H54 (cell line): ENCODE data around the gene LPCAT4.

Experiments
- DNase-seq: peaks from one replicate; pipeline ENCODE4 v3.0.0; 2011; ENCODE audit warnings: low spot score, mixed read lengths; ENCODE audit not compliant: insufficient read length
- FAIRE-seq: peaks from 3 replicates; lab custom pipeline; 2011; peaks lifted over from hg19 to GRCh38; lab: Jason Lieb, UNC
- POLR2A ChIP-seq: IDR thresholded peaks from 2 replicates; pipeline ENCODE4 v1.6.1; 2011; ENCODE audit warnings: low read depth, mild to moderate bottlenecking, low read length

LPCAT4 gene

GRCh38 chr15:34336991-34337556, 29.9 kb downstream of the LPCAT4 start:
- DNase-seq = no peak
- no peak for TF ChIP-seq POLR2A
- FAIRE-seq = no peak

DNA sequence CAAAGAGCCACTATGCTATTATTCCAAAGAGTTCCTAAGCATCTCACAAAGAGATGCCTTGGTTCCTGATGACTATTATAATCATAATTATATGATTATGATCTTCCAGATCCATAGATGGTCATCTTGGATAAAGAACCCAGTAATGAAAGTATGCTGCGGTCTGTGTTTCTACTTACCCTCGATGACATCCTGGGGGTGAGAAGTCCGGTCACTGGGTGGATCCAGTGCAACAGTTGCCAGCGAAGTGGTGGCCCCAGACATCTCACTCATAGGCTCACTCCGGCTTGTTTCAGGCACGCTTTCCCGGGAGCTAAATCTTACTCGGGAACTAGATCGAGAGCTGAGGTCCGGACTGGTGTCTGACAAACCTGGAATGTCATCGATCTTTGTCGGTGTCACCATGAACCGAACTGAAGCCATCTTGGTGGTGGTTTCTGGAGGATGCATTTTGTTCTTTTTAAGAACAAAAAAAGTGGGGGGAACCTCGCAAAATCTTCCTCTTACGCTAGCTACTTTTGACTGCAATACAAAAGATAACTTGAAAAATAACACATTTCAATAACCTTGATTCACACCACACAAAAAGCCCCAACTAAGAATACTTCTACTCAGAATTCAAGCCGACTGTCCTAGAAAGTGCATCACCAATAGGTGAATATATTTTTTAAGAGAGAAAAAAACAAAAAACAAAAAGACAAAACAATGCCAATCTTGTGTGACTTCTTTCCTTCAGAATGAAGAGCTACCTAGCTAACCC, 30.6 kb downstream of the LPCAT4 start:
- TF ChIP-seq POLR2A = no peak
- FAIRE-seq = no peak
- no peak for DNase-seq

DNA sequence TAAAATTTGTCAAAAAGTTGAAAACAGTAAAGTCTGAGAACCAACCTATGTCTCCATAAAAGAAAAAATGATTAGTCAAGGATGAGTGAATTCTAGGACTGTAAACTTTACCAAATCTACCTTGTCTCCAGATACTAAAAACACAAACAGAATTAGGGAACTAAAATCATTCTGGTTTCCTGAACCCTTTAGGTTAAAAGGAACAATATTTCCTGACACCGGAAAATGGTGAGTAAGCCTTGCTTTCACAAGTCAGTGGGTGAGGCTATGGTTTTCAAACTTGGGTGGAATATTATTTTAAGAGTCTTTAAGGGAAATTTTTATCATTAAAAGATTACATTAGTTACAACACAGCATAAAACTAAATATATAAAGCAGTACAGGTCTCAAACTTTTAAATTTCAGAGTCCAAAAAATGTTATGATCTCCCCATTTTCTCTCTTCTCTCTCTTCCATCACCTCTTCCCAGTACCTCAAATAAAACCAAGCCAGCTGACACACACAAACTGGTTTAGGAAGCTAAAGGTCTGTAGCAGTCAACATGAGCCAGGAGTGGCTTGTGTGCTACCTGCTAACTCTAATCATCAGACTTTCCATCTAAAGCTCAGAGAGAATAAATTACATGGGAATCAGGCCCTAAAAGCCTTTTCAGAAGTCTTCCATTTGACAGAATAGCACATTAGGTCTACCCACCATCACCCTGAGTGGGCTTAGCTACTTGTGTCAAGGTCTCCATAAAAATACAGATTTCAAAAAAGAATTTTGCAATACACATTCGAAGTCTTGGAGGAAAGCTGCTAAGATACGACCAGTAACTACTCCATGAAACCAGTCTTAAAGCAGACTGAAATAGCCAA, 31.6 kb downstream of the LPCAT4 start:
- FAIRE-seq = peak; percentile 70
- no peak for TF ChIP-seq POLR2A

DNA sequence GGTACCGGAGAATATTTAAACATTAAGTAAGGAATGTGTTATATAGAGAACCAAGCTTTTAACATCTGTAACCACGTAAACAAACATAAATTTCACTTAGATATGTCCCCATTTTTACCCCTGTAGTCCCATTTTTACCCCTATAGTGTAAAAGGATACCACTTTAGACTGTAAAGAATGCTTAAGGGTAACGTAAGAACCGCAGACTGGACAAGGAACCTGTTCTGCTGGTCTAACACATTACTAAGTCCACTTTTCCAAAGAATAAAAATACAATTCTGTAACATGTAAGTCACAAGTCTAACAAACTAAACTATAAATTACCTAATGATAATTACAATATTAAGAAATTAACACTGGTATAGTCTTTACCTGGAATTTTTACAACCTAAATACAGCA, 32.3 kb downstream of the LPCAT4 start:
- TF ChIP-seq POLR2A = no peak
- no peak for FAIRE-seq

More for the DNA sequence above, 31.6 kb downstream of the LPCAT4 start:
- DNase-seq = no peak

DNA sequence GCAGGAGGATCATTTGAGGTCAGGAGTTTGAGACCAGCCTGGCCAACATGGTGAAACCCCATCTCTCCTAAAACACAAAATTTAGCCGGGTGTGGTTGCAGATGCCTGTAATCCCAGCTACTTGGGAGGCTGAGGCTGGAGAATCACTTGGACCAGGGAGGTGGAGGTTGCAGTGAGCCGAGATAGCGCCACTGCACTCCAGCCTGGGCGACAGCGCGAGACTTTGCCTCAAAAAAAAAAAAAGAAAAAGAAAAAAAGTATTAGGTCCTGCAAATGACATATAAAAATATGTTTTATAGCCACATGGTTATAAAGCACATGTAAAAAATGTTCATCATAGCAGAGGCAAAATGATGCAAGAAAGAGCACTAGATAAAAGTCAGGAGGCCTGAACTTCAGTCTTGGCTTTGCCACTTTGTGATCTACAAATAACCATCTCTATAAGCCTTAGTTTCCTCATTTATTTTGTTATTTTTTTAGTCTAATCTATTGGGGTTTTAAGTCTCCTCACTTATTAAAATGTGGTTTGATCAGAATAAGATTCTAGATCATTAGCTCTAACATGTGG, 34.4 kb downstream of the LPCAT4 start:
- FAIRE-seq (no peak), DNase-seq (no peak)
- no peak for TF ChIP-seq POLR2A

More for the DNA sequence above, 32.3 kb downstream of the LPCAT4 start:
- DNase-seq = no peak

GRCh38 chr15:34331809-34332208, 35.2 kb downstream of the LPCAT4 start:
- DNase-seq = no peak
- FAIRE-seq = no peak
- no peak for TF ChIP-seq POLR2A

- DNase-seq (no peak), FAIRE-seq (no peak)
- no peak for TF ChIP-seq POLR2A
Measured at GRCh38 chr15:34330279-34330678, 36.7 kb downstream of the LPCAT4 start.

GRCh38 chr15:34329006-34329405, 38.0 kb downstream of the LPCAT4 start:
- no peak for FAIRE-seq
- TF ChIP-seq POLR2A = no peak
- no peak for DNase-seq

DNA sequence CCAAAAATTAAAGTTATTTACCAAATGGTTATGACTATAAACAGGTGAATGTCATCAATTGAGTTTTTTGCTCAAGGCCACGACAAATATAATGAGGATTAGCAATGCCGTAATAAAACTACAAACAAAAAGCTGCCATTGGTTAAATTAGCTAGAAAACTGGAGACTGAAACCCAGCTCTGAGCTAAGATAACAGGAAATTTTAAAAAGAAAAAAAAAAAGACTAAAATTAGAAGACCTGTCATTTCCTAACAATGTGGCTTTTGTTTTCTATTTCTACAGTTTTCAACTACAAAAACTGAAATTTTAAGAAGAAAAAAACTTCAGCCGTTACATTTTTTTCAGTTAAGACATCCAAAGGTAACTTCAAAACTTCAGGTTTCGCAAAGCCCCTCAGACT, 39.1 kb downstream of the LPCAT4 start:
- TF ChIP-seq POLR2A = no peak
- FAIRE-seq = no peak
- no peak for DNase-seq

- FAIRE-seq = no peak
- no peak for TF ChIP-seq POLR2A
Measured at GRCh38 chr15:34325368-34325767, 41.6 kb downstream of the LPCAT4 start.

DNA sequence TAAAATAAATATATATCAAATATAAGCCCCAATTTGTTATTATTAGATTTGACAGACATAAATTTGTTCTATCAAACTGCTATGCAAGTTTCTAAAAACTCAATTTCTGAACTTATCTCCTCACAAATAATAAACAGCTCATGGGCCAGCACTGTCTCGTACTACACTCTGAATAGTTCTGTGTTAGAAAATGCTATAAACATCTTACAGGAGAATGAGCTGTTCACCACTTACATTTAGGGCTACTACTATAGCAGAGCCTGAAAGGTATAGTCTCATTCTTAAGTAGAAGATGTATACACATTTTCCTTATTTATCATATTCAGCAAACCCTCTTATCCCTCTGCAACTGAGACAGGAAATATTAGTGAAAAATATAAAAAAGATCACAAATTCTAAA, 42.1 kb downstream of the LPCAT4 start:
- FAIRE-seq = no peak
- TF ChIP-seq POLR2A = no peak
- no peak for DNase-seq

More at GRCh38 chr15:34325368-34325767, 41.6 kb downstream of the LPCAT4 start:
- no peak for DNase-seq

DNA sequence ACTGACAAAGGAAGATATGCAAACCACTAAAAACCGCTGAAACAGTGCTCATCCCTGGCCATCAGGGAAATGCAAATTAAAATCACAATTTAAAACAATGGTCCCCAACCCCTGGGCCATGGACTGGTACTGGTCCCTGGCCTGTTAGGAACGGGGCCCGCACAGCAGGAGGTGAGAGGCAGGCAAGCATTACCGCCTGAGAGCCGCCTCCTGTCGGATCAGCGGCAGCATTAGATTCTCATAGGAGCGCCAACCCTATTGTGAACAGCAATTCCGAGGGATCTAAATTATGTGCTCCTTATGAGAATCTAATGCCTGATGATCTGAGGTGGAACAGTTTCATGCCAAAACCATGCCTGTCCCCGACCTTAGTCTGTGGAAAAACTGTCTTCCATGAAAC, 43.8 kb downstream of the LPCAT4 start:
- no peak for TF ChIP-seq POLR2A
- DNase-seq (no peak), FAIRE-seq (no peak)

DNA sequence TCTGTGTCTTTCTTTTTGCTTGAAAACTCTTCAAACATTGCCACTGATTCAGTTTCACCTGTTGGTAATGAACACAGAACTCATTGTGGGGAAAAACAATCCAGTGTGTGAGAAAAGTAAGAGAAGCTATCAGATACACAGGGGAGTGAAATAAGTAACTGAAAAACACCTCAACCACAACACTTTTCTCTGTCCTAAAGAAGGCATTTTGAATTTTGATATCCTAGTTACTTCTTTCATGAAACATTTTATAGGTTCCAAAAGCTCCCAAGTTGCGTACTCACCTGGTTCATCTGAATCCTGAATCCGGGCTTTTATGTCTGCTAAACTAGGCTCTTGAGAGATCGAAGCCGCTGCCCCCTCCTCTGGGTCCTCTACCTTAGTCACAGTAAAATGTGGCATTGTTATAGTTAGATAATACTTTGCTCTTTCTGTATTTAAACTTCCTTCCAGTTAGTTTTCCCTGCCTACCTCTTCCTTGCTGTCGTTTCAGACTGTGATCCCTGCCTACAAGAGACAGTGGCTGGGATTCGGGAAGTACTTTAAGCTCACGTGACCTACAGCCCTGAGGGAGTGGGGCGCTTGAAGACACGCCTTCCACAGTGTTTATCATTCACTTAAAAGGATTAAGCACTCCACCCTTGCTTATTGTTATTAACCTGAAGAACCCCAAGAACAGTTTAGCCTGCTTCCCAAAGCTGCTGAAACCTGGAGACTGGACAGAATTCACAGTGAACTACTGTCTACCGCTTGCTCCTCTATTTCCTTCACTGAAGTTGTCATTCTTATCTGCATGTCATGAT, 48.5 kb downstream of the LPCAT4 start:
- no peak for TF ChIP-seq POLR2A
- peak; percentile 98 for FAIRE-seq
- peak; percentile 35 for DNase-seq
